Panc1 (cell line): ENCODE data around the gene ANK3. TPM values are rescaled to one million over a fixed set of nuclear protein-coding genes. Genes with fewer than 3 reads are reported as not detected.

Source experiments
- ATAC-seq: fragments of 200-7000 bp; cut with Tn5 transposase; 2 replicates; pipeline ENCODE4 v1.9.1; 2020; ENCODE audit warnings: mild to moderate bottlenecking, moderate library complexity
- BruUV-seq: library from RNA; stranded (reverse); fragments of 400-500 nt; replicated peaks from 2 replicates; lab custom pipeline; 2021; lab: Mats Ljungman, UMichigan
- CTCF ChIA-PET: fragments of 300-600 bp; sonication (Branson Sonifier 250); formaldehyde crosslinking; loops from one replicate; lab custom pipeline; 2022; ENCODE audit warnings: antibody characterized with exemption; lab: Charles Lee
- POLR2A ChIA-PET: fragments of 300-600 bp; sonication (Branson Sonifier 250); formaldehyde crosslinking; loops from one replicate; lab custom pipeline; 2022; ENCODE audit warnings: antibody characterized with exemption; lab: Charles Lee
- DNase-seq: peaks from one replicate; pipeline ENCODE4 v3.0.0-alpha.2; 2010; ENCODE audit warnings: low read depth, low spot score
- H3K27ac ChIP-seq: 2 replicates; pipeline ENCODE4 v1.5.1; 2011; ENCODE audit warnings: mild to moderate bottlenecking, low read length, inconsistent platforms
- H3K27me3 ChIP-seq: fragments of 200-500 bp; sonication (Bioruptor generic); 2 replicates; pipeline ENCODE4 v1.6.0; 2014; ENCODE audit warnings: low read length, inconsistent platforms; ENCODE audit not compliant: control insufficient read depth, insufficient read depth
- H3K36me3 ChIP-seq: fragments of 200-500 bp; sonication (Bioruptor generic); 2 replicates; pipeline ENCODE4 v1.5.1; 2014; ENCODE audit warnings: inconsistent platforms, mild to moderate bottlenecking, low read length, moderate library complexity; ENCODE audit not compliant: control insufficient read depth, insufficient read depth
- H3K4me1 ChIP-seq: 2 replicates; pipeline ENCODE4 v1.5.1; 2011; ENCODE audit warnings: inconsistent platforms, mild to moderate bottlenecking, low read length, moderate library complexity; ENCODE audit not compliant: control insufficient read depth, insufficient read depth
- H3K4me3 ChIP-seq, 2 experiments: 2 replicates each; pipeline ENCODE4 v1.5.1; 2011 to 2012; ENCODE audit warnings: low read depth in 2 of 2, low read length in 2 of 2, mild to moderate bottlenecking in 2 of 2, inconsistent platforms in 1 of 2, moderate library complexity in 1 of 2
- H3K9me3 ChIP-seq: fragments of 200-500 bp; sonication (Bioruptor generic); 2 replicates; pipeline ENCODE4 v1.5.1; 2014; ENCODE audit warnings: low read depth, mild to moderate bottlenecking, inconsistent platforms, low read length, moderate library complexity; ENCODE audit not compliant: control insufficient read depth, insufficient read depth
- POLR2AphosphoS5 ChIP-seq: IDR thresholded peaks from 2 replicates; pipeline ENCODE4 v1.6.1; 2012; ENCODE audit warnings: mild to moderate bottlenecking, low read depth, low read length, moderate library complexity
- SIN3A ChIP-seq: IDR thresholded peaks from 2 replicates; pipeline ENCODE4 v1.6.1; 2012; ENCODE audit warnings: low read depth, mild to moderate bottlenecking, low read length, moderate library complexity, borderline replicate concordance; ENCODE audit not compliant: insufficient read depth
- TCF7L2 ChIP-seq: IDR thresholded peaks from 2 replicates; pipeline ENCODE4 v1.6.1; 2011; ENCODE audit warnings: mild to moderate bottlenecking, low read depth, low read length, inconsistent platforms
- in situ Hi-C: cut with HindIII; loops from 2 replicates; pipeline ENCODE4 v1.10.0; 2016; ENCODE audit warnings: low sequenced_read_pairs, low pct_unique_long_range_greater_than_20kb
- intact Hi-C: fragments of 100-400 bp; cut with micrococcal nuclease; formaldehyde crosslinking; loops from one replicate; pipeline ENCODE4 v1.10.0; 2022; ENCODE audit not compliant: unreplicated experiment
- total RNA-seq: library from RNA; stranded (reverse); gene quantifications from one replicate; pipeline ENCODE4 v1.2.1, GENCODE V29; 2021; ENCODE audit not compliant: unreplicated experiment
- TF ChIP-seq, protein P1 (sequence below), 2 experiments: IDR thresholded peaks; 2 replicates each; pipeline ENCODE4 v1.6.1; 2011 to 2012; ENCODE audit warnings: low read depth in 2 of 2, control low read depth in 1 of 2, low read length in 1 of 2, mild to moderate bottlenecking in 1 of 2, moderate library complexity in 1 of 2; ENCODE audit not compliant: insufficient read depth in 1 of 2
- TF ChIP-seq, protein P2 (sequence below): fragments of 450-650 bp; IDR thresholded peaks from 2 replicates; pipeline ENCODE4 v1.5.1; 2017; ENCODE audit warnings: mild to moderate bottlenecking

ANK3 gene
- total RNA-seq, 1 experiment from 2014 or later = 2.5 TPM

DNA sequence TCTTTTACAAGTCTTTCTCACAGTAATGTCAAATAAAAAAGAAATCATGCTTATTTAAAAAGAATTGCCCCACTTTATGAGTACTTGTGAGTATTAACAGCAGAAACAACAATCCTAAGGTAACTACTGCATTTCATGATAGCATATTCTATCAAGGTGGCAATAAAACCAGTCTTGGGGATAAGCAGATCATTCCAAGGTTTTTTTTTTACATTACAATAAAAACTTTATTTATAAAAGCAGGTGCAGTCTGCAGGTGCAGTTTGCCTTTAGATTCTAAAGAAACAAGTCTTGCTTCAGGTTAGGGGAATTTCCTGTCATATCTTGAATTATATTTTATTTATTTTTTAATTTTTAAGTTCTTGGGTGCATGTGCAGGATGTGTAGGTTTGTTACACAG is 10.7 kb upstream of the ANK3 start:
- TF ChIP-seq POLR2AphosphoS5 (no peak), TCF7L2 (no peak), SIN3A (no peak)
- TF ChIP-seq, protein P1, sequence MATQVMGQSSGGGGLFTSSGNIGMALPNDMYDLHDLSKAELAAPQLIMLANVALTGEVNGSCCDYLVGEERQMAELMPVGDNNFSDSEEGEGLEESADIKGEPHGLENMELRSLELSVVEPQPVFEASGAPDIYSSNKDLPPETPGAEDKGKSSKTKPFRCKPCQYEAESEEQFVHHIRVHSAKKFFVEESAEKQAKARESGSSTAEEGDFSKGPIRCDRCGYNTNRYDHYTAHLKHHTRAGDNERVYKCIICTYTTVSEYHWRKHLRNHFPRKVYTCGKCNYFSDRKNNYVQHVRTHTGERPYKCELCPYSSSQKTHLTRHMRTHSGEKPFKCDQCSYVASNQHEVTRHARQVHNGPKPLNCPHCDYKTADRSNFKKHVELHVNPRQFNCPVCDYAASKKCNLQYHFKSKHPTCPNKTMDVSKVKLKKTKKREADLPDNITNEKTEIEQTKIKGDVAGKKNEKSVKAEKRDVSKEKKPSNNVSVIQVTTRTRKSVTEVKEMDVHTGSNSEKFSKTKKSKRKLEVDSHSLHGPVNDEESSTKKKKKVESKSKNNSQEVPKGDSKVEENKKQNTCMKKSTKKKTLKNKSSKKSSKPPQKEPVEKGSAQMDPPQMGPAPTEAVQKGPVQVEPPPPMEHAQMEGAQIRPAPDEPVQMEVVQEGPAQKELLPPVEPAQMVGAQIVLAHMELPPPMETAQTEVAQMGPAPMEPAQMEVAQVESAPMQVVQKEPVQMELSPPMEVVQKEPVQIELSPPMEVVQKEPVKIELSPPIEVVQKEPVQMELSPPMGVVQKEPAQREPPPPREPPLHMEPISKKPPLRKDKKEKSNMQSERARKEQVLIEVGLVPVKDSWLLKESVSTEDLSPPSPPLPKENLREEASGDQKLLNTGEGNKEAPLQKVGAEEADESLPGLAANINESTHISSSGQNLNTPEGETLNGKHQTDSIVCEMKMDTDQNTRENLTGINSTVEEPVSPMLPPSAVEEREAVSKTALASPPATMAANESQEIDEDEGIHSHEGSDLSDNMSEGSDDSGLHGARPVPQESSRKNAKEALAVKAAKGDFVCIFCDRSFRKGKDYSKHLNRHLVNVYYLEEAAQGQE (IDR thresholded peaks at IDR 0.05; ENCODE audit: insufficient read depth in 1 of 2, low read depth in 2 of 2, low read length in 1 of 2) = no peak
- TF ChIP-seq, protein P2, sequence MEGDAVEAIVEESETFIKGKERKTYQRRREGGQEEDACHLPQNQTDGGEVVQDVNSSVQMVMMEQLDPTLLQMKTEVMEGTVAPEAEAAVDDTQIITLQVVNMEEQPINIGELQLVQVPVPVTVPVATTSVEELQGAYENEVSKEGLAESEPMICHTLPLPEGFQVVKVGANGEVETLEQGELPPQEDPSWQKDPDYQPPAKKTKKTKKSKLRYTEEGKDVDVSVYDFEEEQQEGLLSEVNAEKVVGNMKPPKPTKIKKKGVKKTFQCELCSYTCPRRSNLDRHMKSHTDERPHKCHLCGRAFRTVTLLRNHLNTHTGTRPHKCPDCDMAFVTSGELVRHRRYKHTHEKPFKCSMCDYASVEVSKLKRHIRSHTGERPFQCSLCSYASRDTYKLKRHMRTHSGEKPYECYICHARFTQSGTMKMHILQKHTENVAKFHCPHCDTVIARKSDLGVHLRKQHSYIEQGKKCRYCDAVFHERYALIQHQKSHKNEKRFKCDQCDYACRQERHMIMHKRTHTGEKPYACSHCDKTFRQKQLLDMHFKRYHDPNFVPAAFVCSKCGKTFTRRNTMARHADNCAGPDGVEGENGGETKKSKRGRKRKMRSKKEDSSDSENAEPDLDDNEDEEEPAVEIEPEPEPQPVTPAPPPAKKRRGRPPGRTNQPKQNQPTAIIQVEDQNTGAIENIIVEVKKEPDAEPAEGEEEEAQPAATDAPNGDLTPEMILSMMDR = no peak
- Histone ChIP-seq H3K9me3 (no peaks in the 10 kb centered on the region), H3K36me3 (no peaks in the 10 kb centered on the region), H3K27ac (no peak overlapping the region), H3K27me3 (no peaks in the 10 kb centered on the region), H3K4me1 (no peaks in the 10 kb centered on the region), H3K4me3 (no peak overlapping the region)
- intact Hi-C loops = no loop called here
- POLR2A ChIA-PET = no interaction called here
- ATAC-seq (no peak), DNase-seq (no peak)
- CTCF ChIA-PET = no interaction called here
- BruUV-seq = no TSS peak
- in situ Hi-C loops = no loop called here

DNA sequence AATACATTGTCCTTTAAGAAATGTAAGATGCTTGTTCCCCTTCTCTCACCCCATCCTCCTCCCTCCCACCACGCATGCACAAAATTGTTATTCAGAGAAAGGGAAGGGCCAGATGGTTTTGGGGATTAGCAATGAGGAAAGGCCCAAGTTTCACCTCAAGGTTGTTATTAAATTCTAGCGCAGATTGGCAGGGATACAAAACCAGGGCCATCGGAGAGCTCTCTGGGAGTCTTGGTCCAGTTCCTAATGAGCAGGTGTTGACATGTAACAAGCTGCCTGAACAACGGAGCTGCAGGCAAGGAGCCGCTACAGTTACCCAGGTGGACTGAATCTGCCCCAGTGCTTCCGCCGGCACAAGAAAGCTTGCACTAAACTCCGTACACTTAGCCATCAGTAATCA is 9.7 kb upstream of the ANK3 start:
- Histone ChIP-seq H3K4me3 (no peak overlapping the region), H3K36me3 (no peaks in the 10 kb centered on the region), H3K9me3 (no peaks in the 10 kb centered on the region), H3K4me1 (no peaks in the 10 kb centered on the region), H3K27me3 (no peaks in the 10 kb centered on the region), H3K27ac (no peak overlapping the region)
- DNase-seq (no peak), ATAC-seq (no peak)
- ChIA-PET POLR2A (no interaction called here), CTCF (no interaction called here)
- intact Hi-C loops = no loop called here
- no peak for TF ChIP-seq SIN3A
- no peak for TF ChIP-seq TCF7L2
- no peak for TF ChIP-seq POLR2AphosphoS5
- TF ChIP-seq, protein P1 (IDR thresholded peaks at IDR 0.05; ENCODE audit: insufficient read depth in 1 of 2, low read depth in 2 of 2, low read length in 1 of 2) = no peak
- TF ChIP-seq, protein P2 = no peak
- in situ Hi-C loops = no loop called here
- BruUV-seq = no TSS peak
